ENCODE measurements around the gene TNIK.
"Not testable (repeated sequence)": the region's sequence is repeated elsewhere in the genome, so short reads cannot be mapped to it uniquely, and the experiment has no call there.

TNIK gene

GRCh38 chr3:171372694-171373093 is 87.5 kb downstream of the TNIK start:
- H3K36me3 ChIP-seq (ENCODE audit: control insufficient read depth, insufficient read depth, low read length), result no peaks in the 10 kb centered on the region
- TF ChIP-seq CTCF (IDR thresholded peaks at IDR 0.05), result no peak
- no peaks in the 10 kb centered on the region for H3K9me3 ChIP-seq (ENCODE audit: control insufficient read depth, low read length)
- no peak overlapping the region for H3K27ac ChIP-seq
- no peak overlapping the region for H2AFZ ChIP-seq
- H3K9ac ChIP-seq, result no peak overlapping the region
- no peaks in the 10 kb centered on the region for H3K27me3 ChIP-seq (ENCODE audit: control insufficient read depth, insufficient read depth, low read length)
- H3K79me2 ChIP-seq, result no peaks in the 10 kb centered on the region
- H3K4me2 ChIP-seq (ENCODE audit: low read length), result no peak overlapping the region
- no peak overlapping the region for H3K4me3 ChIP-seq (ENCODE audit: low read depth, low read length)
- peaks cover 8% of the 10 kb centered on the region for H3K4me1 ChIP-seq

GRCh38 chr3:171371354-171371753 is 88.9 kb downstream of the TNIK start:
- TF ChIP-seq CTCF (IDR thresholded peaks at IDR 0.05), result no peak
- H3K4me2 ChIP-seq (ENCODE audit: low read length), result no peak overlapping the region
- H3K4me1 ChIP-seq, result peaks cover 7% of the 10 kb centered on the region

GRCh38 chr3:171369156-171369555 is 91.0 kb downstream of the TNIK start:
- Histone ChIP-seq H3K4me3 (ENCODE audit: low read depth, low read length) (no peak overlapping the region), H3K27me3 (ENCODE audit: control insufficient read depth, insufficient read depth, low read length) (no peaks in the 10 kb centered on the region), H2AFZ (no peak overlapping the region), H3K4me1 (no peaks in the 10 kb centered on the region), H3K36me3 (ENCODE audit: control insufficient read depth, insufficient read depth, low read length) (no peaks in the 10 kb centered on the region), H3K4me2 (ENCODE audit: low read length) (no peak overlapping the region), H3K79me2 (no peaks in the 10 kb centered on the region), H3K9ac (no peak overlapping the region), H3K27ac (no peak overlapping the region), H3K9me3 (ENCODE audit: control insufficient read depth, low read length) (no peaks in the 10 kb centered on the region)
- no peak for TF ChIP-seq CTCF (IDR thresholded peaks at IDR 0.05)

More at GRCh38 chr3:171371354-171371753, 88.9 kb downstream of the TNIK start:
- no peak overlapping the region for H3K27ac ChIP-seq
- no peaks in the 10 kb centered on the region for H3K9me3 ChIP-seq (ENCODE audit: control insufficient read depth, low read length)
- H2AFZ ChIP-seq, result no peak overlapping the region
- H3K9ac ChIP-seq, result no peak overlapping the region
- no peaks in the 10 kb centered on the region for H3K27me3 ChIP-seq (ENCODE audit: control insufficient read depth, insufficient read depth, low read length)
- H3K36me3 ChIP-seq (ENCODE audit: control insufficient read depth, insufficient read depth, low read length), result no peaks in the 10 kb centered on the region
- H3K79me2 ChIP-seq, result no peaks in the 10 kb centered on the region
- no peak overlapping the region for H3K4me3 ChIP-seq (ENCODE audit: low read depth, low read length)

GRCh38 chr3:171366738-171367137 is 93.5 kb downstream of the TNIK start:
- H3K4me3 ChIP-seq (ENCODE audit: low read depth, low read length); H3K4me2 ChIP-seq (ENCODE audit: low read length); H3K27me3 ChIP-seq (ENCODE audit: control insufficient read depth, insufficient read depth, low read length); H3K36me3 ChIP-seq (ENCODE audit: control insufficient read depth, insufficient read depth, low read length); H2AFZ ChIP-seq; H3K27ac ChIP-seq; H3K79me2 ChIP-seq; H3K9me3 ChIP-seq (ENCODE audit: control insufficient read depth, low read length); H3K4me1 ChIP-seq; H3K9ac ChIP-seq: not testable (repeated sequence)

GRCh38 chr3:171366043-171366442 is 94.2 kb downstream of the TNIK start:
- no peak overlapping the region for H3K9ac ChIP-seq
- H3K9me3 ChIP-seq (ENCODE audit: control insufficient read depth, low read length), result no peaks in the 10 kb centered on the region
- no peak overlapping the region for H3K4me2 ChIP-seq (ENCODE audit: low read length)
- H3K27me3 ChIP-seq (ENCODE audit: control insufficient read depth, insufficient read depth, low read length), result no peaks in the 10 kb centered on the region
- no peak overlapping the region for H3K27ac ChIP-seq
- no peaks in the 10 kb centered on the region for H3K36me3 ChIP-seq (ENCODE audit: control insufficient read depth, insufficient read depth, low read length)
- no peak overlapping the region for H2AFZ ChIP-seq
- TF ChIP-seq CTCF (IDR thresholded peaks at IDR 0.05), result no peak
- H3K4me3 ChIP-seq (ENCODE audit: low read depth, low read length), result no peak overlapping the region
- peaks cover 2% of the 10 kb centered on the region for H3K79me2 ChIP-seq
- no peaks in the 10 kb centered on the region for H3K4me1 ChIP-seq
